GM18505 (cell line): ENCODE results near the gene WFDC12.
"Not testable (repeated sequence)": the region's sequence is repeated elsewhere in the genome, so short reads cannot be mapped to it uniquely, and the experiment has no call there.

Experiments used
- ATAC-seq: cut with Tn5 transposase; IDR thresholded peaks from one replicate; pipeline ENCODE4 v1.9.1; 2021; ENCODE audit not compliant: unreplicated experiment
- POLR2A ChIP-seq: IDR thresholded peaks from 4 replicates; pipeline ENCODE4 v1.6.1; 2011; ENCODE audit warnings: borderline replicate concordance; ENCODE audit not compliant: insufficient read depth, insufficient read length; ENCODE audit errors: extremely low read depth

The WFDC12 gene, protein sequence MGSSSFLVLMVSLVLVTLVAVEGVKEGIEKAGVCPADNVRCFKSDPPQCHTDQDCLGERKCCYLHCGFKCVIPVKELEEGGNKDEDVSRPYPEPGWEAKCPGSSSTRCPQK

DNA sequence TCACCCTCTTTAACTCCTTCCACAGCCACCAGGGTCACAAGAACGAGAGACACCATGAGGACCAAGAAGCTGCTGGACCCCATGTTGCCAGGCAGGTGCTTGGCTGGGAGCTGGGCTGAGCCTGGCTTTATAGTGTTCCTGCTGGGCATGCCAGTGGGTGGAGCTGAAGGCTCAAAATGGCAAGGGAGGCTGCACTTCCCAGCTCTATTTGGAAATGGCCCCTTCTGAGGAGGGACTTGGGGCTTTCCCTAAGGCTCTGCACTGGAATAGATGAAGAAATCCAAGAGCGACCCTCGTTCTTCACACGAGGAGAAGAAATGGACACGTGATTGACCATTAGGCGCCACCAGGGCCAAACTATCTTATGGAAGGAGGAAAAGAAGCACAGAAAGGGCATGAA is at the start of gene WFDC12:
Gene WFDC12, minus strand, starts transcription at position 101 of the 400 bp plus-strand sequence. Its CDS starts 18 bp downstream, at position 83.
- TF ChIP-seq POLR2A = no peak
- ATAC-seq = no peak

GRCh38 chr20:45173522-45173921 is 49.3 kb upstream of the WFDC12 start:
- no peak for TF ChIP-seq POLR2A
- ATAC-seq = no peak

DNA sequence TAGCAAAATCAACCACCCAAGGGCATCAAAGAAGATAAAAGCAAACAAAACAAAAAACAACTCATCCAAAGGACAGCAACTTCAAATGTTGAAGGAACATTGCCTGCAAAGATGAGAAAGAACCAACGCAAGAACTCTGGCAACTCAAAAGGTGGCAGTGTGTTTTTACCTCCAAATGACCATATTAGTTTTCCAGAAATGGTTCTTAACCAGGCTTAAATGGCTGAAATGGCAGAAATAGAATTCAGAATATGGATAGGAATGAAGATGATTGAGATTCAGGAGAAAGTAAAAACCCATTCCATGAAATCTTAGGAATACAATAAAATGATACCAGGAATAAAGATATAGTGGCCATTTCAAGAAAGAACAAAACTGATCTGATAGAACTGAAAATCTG is 40.6 kb upstream of the WFDC12 start:
- no peak for ATAC-seq
- TF ChIP-seq POLR2A = no peak

GRCh38 chr20:45163083-45163803 is 39.0 kb upstream of the WFDC12 start:
- no peak for TF ChIP-seq POLR2A

DNA sequence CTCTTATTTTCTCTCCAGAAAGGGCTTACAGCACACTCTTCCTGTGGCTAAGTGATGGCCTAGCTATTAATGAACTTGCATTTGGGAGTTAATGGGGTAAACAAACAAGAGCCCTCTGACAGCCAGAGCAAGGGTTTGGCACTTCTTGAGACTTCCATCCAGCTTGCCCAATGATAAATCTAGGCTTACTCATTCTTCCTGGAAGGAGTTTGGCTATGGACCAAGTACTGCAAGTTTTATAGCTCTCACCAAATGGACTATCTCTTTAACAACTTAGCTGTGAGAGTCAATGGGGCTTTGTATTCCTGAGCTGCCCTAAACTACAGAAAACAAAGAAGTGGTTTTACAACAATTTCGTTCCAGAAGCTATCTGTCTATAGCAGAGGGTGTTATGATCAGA is 33.7 kb upstream of the WFDC12 start:
- no peak for ATAC-seq
- TF ChIP-seq POLR2A = no peak

More at GRCh38 chr20:45163083-45163803, 39.0 kb upstream of the WFDC12 start:
- no peak for ATAC-seq

DNA sequence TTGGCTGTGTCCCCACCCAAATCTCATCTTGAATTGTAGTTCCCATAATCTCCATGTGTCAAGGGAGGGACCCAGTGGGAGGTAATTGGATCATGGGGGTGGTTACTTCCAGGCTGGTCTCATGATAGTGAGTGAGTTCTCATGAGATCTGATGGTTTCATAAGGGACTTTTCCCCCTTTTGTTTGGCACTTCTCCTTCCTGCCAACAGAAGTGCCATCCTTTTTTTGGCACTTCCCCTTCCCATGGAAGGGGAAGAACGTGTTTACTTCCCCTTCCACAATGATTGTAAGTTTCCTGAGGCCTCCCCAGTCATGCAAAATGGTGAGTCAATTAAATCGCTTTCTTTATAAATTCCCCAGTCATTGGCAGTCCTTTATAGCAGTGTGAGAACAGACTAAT is 32.4 kb upstream of the WFDC12 start:
- TF ChIP-seq POLR2A = no peak
- ATAC-seq = no peak

GRCh38 chr20:45154794-45155193 is 30.5 kb upstream of the WFDC12 start:
- not testable (repeated sequence) for ATAC-seq

GRCh38 chr20:45154183-45154582 is 29.9 kb upstream of the WFDC12 start:
- no peak for TF ChIP-seq POLR2A
- ATAC-seq = no peak

DNA sequence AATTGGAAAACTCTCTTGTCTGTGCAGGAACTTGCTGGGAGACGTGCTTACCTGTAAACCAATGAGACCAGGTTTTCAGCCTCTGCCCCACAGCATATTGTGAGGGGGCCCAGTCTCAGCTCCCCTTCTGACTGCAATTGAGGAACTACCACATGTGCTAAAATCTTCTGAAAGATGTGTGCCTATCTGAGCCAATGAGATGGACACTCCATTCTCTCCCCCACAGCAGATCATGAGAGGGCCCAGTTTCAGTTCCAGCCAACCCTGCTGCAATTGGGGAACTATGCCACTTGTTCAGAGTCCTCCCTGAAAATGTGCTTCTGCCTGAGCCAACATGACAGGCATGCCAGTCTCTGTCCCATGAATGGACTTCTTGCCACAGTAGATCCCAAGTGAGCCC is 29.5 kb upstream of the WFDC12 start:
- no peak for ATAC-seq
- no peak for TF ChIP-seq POLR2A

DNA sequence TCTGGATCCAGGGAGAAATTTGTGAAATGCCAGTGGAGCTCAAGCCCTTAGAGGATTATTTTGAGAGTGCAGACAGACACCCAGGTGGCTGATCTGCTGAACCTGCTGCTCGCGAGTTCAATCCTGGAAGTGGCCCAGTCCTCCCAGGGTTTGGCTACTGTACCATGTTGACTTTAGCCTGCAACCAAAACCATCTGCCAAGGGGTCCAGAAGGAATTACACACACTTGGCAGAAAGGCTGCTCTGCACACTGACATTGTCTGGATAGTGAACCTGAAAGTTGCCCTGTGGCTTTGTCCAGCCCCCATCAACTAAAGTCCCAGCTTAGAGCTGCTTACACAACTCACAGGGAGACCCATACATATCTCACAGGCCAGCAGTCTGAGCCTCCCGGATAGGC is 28.9 kb upstream of the WFDC12 start:
- TF ChIP-seq POLR2A = no peak

DNA sequence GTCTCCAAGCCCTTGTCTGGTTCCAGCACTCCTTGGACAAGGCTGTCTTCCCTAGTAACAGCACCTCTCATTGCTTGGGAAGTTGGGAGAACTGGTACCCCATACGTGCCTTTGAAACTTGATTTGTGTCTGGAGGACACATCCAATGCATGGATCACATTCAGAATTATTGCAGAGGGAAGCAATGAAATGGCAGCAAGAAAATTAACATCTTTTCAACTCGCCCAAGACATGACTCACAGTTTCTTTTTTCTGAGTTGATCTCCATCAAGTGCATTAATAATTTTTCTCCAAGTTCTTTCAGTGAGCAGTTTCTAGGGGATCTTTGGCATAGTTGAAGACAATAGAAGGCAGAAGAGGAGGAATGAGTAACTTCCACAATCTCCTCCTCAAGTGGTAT is 28.1 kb upstream of the WFDC12 start:
- ATAC-seq = no peak
- TF ChIP-seq POLR2A = no peak

More for the DNA sequence above, 28.9 kb upstream of the WFDC12 start:
- no peak for ATAC-seq

- ATAC-seq = no peak
- TF ChIP-seq POLR2A = no peak
Measured at GRCh38 chr20:45149062-45149461, 24.8 kb upstream of the WFDC12 start.

DNA sequence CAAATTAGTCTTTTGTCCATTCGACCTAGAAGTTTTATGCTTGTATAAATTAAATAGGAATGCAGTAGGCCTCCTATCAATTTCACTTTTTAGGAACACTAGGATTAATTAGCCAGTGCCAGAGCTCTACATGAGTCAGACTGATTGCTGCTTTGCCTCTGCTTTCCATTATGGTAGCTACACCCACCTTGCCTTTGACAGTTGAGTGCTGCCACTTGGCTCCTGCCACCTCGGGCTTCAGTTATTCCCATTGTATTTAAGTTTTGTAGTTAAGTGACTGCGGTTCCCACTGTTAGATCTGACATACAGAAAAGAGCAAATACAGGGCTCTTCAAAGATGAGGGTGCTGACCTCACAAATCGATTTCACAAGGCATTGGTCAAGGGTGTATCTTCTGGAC is 16.6 kb upstream of the WFDC12 start:
- TF ChIP-seq POLR2A = no peak
- ATAC-seq = no peak

DNA sequence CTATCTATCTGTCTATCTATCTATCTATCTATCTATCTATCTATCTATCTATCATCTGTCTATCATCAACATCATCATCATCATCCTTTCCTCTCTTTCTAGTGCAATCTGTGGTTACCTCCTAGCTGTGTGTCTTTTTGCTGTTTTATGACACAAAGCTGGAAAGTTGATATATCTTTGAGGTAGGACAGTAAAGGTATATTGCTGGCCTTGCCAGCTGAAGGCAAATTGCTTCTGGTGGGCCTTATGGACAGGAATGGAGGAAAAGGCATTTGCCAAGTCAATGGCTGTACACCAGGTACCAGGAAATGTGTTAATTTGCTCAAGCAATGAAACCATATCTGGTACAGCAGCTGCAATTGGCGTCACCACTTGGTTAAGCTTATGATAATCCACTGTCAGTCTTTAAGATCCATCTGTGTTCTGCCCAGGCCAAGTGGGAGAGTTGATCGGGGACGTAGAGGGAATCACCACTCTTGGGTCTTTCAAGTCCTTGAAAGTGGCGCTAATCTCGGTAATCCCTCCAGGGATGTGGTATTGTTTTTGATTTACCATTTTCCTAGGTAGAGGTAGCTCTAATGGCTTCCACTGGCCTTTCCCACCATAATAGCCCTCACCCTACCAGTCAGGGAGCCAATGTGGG is 15.6 kb upstream of the WFDC12 start:
- not testable (repeated sequence) for ATAC-seq

- no peak for ATAC-seq
- TF ChIP-seq POLR2A = no peak
Measured at GRCh38 chr20:45138561-45139300, 14.5 kb upstream of the WFDC12 start.
